HepG2 (cell line): ENCODE data around the gene PITRM1.
"Not testable (repeated sequence)": the region's sequence is repeated elsewhere in the genome, so short reads cannot be mapped to it uniquely, and the experiment has no call there.

Source experiments
- CTCF ChIP-seq: sonication (generic); formaldehyde crosslinking; IDR thresholded peaks from 2 replicates; pipeline ENCODE4 v1.5.0; 2020; ENCODE audit warnings: mild to moderate bottlenecking, missing genetic modification reagents, moderate library complexity
- FOXP1 ChIP-seq, 2 experiments: fragments of 450-650 bp in 1 of 2; IDR thresholded peaks; 2 replicates each; pipeline ENCODE4 v1.6.1; 2017 to 2018; ENCODE audit warnings: antibody characterized with exemption in 1 of 2
- HINFP ChIP-seq: sonication (generic); formaldehyde crosslinking; IDR thresholded peaks from 2 replicates; pipeline ENCODE4 v1.4.0; 2020; ENCODE audit warnings: low read depth, mild to moderate bottlenecking, missing genetic modification reagents
- REST ChIP-seq, 2 experiments: IDR thresholded peaks; 2 replicates each; pipeline ENCODE4 v1.6.1; 2011 to 2012; ENCODE audit warnings: low read length in 2 of 2, borderline replicate concordance in 1 of 2, low read depth in 1 of 2, mild to moderate bottlenecking in 1 of 2, moderate library complexity in 1 of 2
- SNAPC5 ChIP-seq: sonication (generic); formaldehyde crosslinking; IDR thresholded peaks from 2 replicates; pipeline ENCODE4 v1.8.1; 2023; ENCODE audit warnings: mild to moderate bottlenecking, missing genetic modification reagents, borderline replicate concordance
- ZBTB8A ChIP-seq: sonication (generic); formaldehyde crosslinking; IDR thresholded peaks from 2 replicates; pipeline ENCODE4 v1.4.0; 2020; ENCODE audit warnings: mild to moderate bottlenecking, low read depth, missing genetic modification reagents, borderline replicate concordance
- ZFP36 ChIP-seq: fragments of 150-350 bp; IDR thresholded peaks from 2 replicates; pipeline ENCODE4 v1.6.1; 2018; ENCODE audit warnings: borderline replicate concordance, low read length, low read depth; ENCODE audit not compliant: partially characterized antibody
- ZNF83 ChIP-seq: sonication (generic); formaldehyde crosslinking; IDR thresholded peaks from 2 replicates; pipeline ENCODE4 v1.4.0; 2020; ENCODE audit warnings: missing genetic modification reagents, mild to moderate bottlenecking, borderline replicate concordance

- TF ChIP-seq CTCF (CRISPR knock-in tag); ZBTB8A (CRISPR knock-in tag); ZFP36; ZNF83; HINFP (CRISPR knock-in tag); FOXP1 (IDR thresholded peaks at IDR 0.05); FOXP1 (CRISPR knock-in tag; IDR thresholded peaks at IDR 0.05); SNAPC5 (CRISPR knock-in tag); REST (IDR thresholded peaks at IDR 0.05; ENCODE audit: borderline replicate concordance in 1 of 2, low read depth in 1 of 2, low read length in 2 of 2): not testable (repeated sequence)
Observed at GRCh38 chr10:3106328-3106727, 66.3 kb downstream of the PITRM1 start.
